Natural killer cell (primary cell): ENCODE data around the gene CXCR6. TPM values are rescaled to one million over a fixed set of nuclear protein-coding genes. Genes with fewer than 3 reads are reported as not detected.

Experiments used
- ATAC-seq, 3 donors: fragments of 150-1000 bp in 2 of 3; fragments of 200-7000 bp in 1 of 3; cut with Tn5 transposase; 1 replicate in 1 of 3; 2 replicates in 2 of 3; pipeline ENCODE4 v1.10.0; 2021; ENCODE audit warnings: mild to moderate bottlenecking in 2 of 3, moderate library complexity in 2 of 3
- DNase-seq, 2 donors: peaks; one replicate each; pipeline versions ENCODE4 v3.0.0 to v3.0.0-alpha.2; 2013 to 2021; ENCODE audit warnings: mixed read lengths in 1 of 2
- H3K27ac ChIP-seq: one replicate; pipeline ENCODE4 v1.5.1; 2013; ENCODE audit warnings: mild to moderate bottlenecking, low read length
- H3K27me3 ChIP-seq: one replicate; pipeline ENCODE4 v1.6.1; 2013; ENCODE audit warnings: low read length; ENCODE audit not compliant: control insufficient read depth, insufficient read depth
- H3K36me3 ChIP-seq: one replicate; pipeline ENCODE4 v1.6.1; 2013; ENCODE audit warnings: low read length; ENCODE audit not compliant: control insufficient read depth, insufficient read depth
- H3K4me1 ChIP-seq: one replicate; pipeline ENCODE4 v1.6.1; 2013; ENCODE audit warnings: low read length; ENCODE audit not compliant: control insufficient read depth, insufficient read depth
- H3K4me3 ChIP-seq: one replicate; pipeline ENCODE4 v1.5.1; 2013; ENCODE audit warnings: low read length
- H3K9me3 ChIP-seq: one replicate; pipeline ENCODE4 v1.6.1; 2013; ENCODE audit warnings: low read length; ENCODE audit not compliant: control insufficient read depth, insufficient read depth
- H3K27ac Mint-ChIP-seq, 2 donors: one replicate each; pipeline ENCODE4 v1.8.0; 2022; ENCODE audit warnings: mild to moderate bottlenecking in 2 of 2, mixed read lengths in 2 of 2, moderate library complexity in 1 of 2
- H3K27me3 Mint-ChIP-seq, 2 donors: one replicate each; pipeline ENCODE4 v1.8.0; 2022; ENCODE audit warnings: low read depth in 2 of 2, mixed read lengths in 2 of 2
- H3K36me3 Mint-ChIP-seq: one replicate; pipeline ENCODE4 v1.8.0; 2022; ENCODE audit warnings: mixed read lengths
- H3K4me1 Mint-ChIP-seq, 2 donors: one replicate each; pipeline ENCODE4 v1.8.0; 2022; ENCODE audit warnings: mixed read lengths in 2 of 2
- H3K4me3 Mint-ChIP-seq: one replicate; pipeline ENCODE4 v1.8.0; 2022; ENCODE audit warnings: mild to moderate bottlenecking, moderate library complexity, mixed read lengths
- H3K9me3 Mint-ChIP-seq, 2 donors: one replicate each; pipeline ENCODE4 v1.8.0; 2022; ENCODE audit warnings: mixed read lengths in 2 of 2
- CTCF ChIP-seq: fragments of 200-600 bp; IDR thresholded peaks from one replicate; pipeline ENCODE4 v1.8.0; 2022; ENCODE audit warnings: antibody characterized with exemption
- WGBS: methylation state at CpG from one replicate; pipeline ENCODE4 v1.1.7; 2013; ENCODE audit warnings: missing lambda C conversion rate; ENCODE audit not compliant: insufficient coverage; 5-methylcytosine and 5-hydroxymethylcytosine counted together
- intact Hi-C: fragments of 100-400 bp; cut with micrococcal nuclease; formaldehyde crosslinking; loops from one replicate; pipeline ENCODE4 v1.14.2; 2022
- total RNA-seq, 4 donors: library from RNA; stranded (reverse); fragments of 120-200 nt in 1 of 4; gene quantifications; one replicate each; pipeline versions ENCODE4 v1.2.3 to v1.2.4, GENCODE V29; 2013 to 2022

Gene CXCR6
- total RNA-seq, 3 donors from 2014 or later (not counting 1 experiment from before 2014, with no cell fraction given), result 0.95 to 2.1 (median 1.7) TPM

DNA sequence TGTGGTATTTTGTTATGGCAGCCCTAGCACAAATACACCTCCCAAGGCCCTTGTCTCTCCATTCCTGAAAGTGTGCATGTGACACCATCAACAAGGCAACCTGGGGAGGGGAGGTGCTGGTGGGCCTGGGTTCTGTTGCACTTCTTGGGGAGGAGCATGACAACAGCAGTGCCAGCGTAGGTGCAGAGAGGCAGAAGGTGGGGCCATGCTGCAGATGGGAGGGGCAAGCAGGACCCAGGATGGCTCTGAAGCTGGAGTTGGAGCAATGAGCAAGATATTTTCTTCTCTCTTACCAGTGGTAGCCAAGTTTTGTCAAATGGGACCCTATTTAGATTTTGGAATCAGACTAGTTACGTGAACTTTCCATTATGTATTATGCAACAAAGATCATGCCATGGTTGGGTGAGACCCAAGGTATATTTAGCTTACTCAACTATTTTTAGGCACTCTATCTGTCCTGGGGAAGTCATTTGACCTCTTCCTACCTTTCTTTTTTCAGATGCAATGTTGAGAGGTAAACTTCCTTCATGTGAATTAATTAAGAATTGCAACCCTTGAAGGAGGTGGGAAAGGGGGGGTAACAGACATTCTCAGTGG lies 49.0 kb downstream of the CXCR6 start:
- H3K9me3 Mint-ChIP-seq, result no peaks in the 10 kb centered on the region
- intact Hi-C loops, result loop anchor here (2.0 to 10.0 kb wide), 4 partner anchors 15 to 297 kb away; no protein-coding TSS in a partner anchor
- Histone ChIP-seq H3K9me3 (no peaks in the 10 kb centered on the region), H3K4me1 (peaks cover 73% of the 10 kb centered on the region), H3K36me3 (no peaks in the 10 kb centered on the region), H3K4me3 (no peak overlapping the region), H3K27ac (peak overlapping the region; percentile 41), H3K27me3 (no peaks in the 10 kb centered on the region)
- no peaks in the 10 kb centered on the region for H3K36me3 Mint-ChIP-seq
- ATAC-seq (no peak), DNase-seq (peak in 1 of 2 donors; percentile 31)
- peak overlapping the region; percentile 9 for H3K4me3 Mint-ChIP-seq
- no peaks in the 10 kb centered on the region for H3K27me3 Mint-ChIP-seq
- TF ChIP-seq CTCF, result no peak
- H3K4me1 Mint-ChIP-seq, result peaks cover 67 to 68% of the 10 kb centered on the region in 2 donors
- WGBS, result 84% methylated on average over 2 of the region's 2 CpGs
- H3K27ac Mint-ChIP-seq, result peak overlapping the region; percentile 21 to 86

DNA sequence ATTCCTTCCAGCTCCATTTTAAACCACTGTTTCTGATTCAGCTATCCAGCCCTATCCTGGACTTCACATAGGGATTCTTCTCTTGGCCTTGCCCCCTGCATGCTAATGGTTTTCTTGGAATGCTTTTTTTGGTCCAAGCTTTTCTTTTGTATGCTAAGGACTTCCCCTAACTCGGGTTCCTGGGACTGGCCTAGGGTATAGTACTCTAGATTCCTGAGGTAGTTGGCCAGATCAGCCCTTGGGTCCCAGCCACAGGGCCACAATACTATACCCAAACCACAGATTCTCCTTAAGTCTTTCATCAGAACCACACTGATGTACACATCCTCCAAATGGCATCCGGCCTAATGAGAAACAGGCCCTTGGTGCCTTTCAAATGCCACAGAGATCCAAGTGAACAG lies 49.6 kb downstream of the CXCR6 start:
- no peaks in the 10 kb centered on the region for H3K36me3 Mint-ChIP-seq
- H3K4me3 Mint-ChIP-seq, result peak overlapping the region; percentile 69
- Histone ChIP-seq H3K27ac (peak overlapping the region; percentile 53), H3K27me3 (no peaks in the 10 kb centered on the region), H3K4me1 (peaks cover 67% of the 10 kb centered on the region), H3K36me3 (no peaks in the 10 kb centered on the region), H3K9me3 (no peaks in the 10 kb centered on the region), H3K4me3 (no peak overlapping the region)
- H3K9me3 Mint-ChIP-seq, result no peaks in the 10 kb centered on the region
- peak in 1 of 2 donors; percentile 30 for DNase-seq
- no peak for ATAC-seq
- peaks cover 64% of the 10 kb centered on the region in 2 donors for H3K4me1 Mint-ChIP-seq
- H3K27ac Mint-ChIP-seq, result peak overlapping the region; percentile 21 to 85
- no peak for TF ChIP-seq CTCF
- WGBS, result 61% methylated on average over 2 of the region's 2 CpGs
- no peaks in the 10 kb centered on the region for H3K27me3 Mint-ChIP-seq
- intact Hi-C loops, result loop anchor here (2.0 to 10.0 kb wide), 4 partner anchors 16 to 298 kb away; no protein-coding TSS in a partner anchor

DNA sequence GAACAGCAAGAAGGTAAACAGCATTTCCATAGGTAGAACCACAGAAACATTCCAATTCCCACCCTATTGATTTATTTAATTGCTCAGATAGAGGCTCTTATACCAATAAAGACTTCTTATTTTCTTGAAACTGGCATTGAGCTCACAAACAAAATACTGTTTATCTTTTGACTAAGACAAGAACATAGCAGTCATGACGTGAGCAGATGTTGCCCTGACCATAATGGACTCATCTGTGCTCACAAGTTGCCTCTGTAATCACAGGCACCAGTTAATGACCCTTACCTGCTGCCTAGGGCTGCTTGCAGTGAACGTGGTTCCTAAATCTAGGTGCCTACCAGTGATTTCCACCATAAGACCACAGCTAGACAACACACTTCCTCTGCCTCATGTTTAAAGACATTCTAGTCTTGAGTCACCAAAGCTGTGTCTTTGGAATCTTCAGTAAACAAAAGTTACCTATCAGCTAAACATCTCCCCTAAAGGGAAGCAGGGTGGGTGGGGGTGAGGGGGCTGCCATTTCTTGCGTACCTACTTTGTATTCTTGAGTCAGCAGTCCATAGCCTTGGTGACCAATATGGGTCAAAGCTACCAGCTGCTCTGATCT lies 50.3 kb downstream of the CXCR6 start:
- H3K9me3 ChIP-seq, result no peaks in the 10 kb centered on the region
- H3K4me1 ChIP-seq, result peaks cover 61% of the 10 kb centered on the region

More for the DNA sequence above, 50.3 kb downstream of the CXCR6 start:
- no peaks in the 10 kb centered on the region for H3K27me3 ChIP-seq
- H3K4me3 ChIP-seq, result no peak overlapping the region
- Mint-ChIP-seq H3K36me3 (no peaks in the 10 kb centered on the region), H3K9me3 (no peaks in the 10 kb centered on the region), H3K27me3 (no peaks in the 10 kb centered on the region), H3K27ac (peak overlapping the region; percentile 81 to 85), H3K4me3 (peak overlapping the region; percentile 69), H3K4me1 (peaks cover 57 to 58% of the 10 kb centered on the region in 2 donors)
- 39% methylated on average over 2 of the region's 3 CpGs for WGBS
- ATAC-seq, result peak in 1 of 3 donors; percentile 5
- intact Hi-C loops, result loop anchor here (2.0 to 10.0 kb wide), 5 partner anchors 17 to 299 kb away; no protein-coding TSS in a partner anchor
- peak overlapping the region; percentile 56 for H3K27ac ChIP-seq
- H3K36me3 ChIP-seq, result no peaks in the 10 kb centered on the region
- TF ChIP-seq CTCF, result no peak
- peak in 1 of 2 donors; percentile 62 for DNase-seq
